Measurements from ENCODE around the gene CASP5. TPM values are rescaled to one million over a fixed set of nuclear protein-coding genes. Genes with fewer than 3 reads are reported as not detected.

CASP5 gene
- total RNA-seq, 1 experiment from 2014 or later, result not detected

DNA sequence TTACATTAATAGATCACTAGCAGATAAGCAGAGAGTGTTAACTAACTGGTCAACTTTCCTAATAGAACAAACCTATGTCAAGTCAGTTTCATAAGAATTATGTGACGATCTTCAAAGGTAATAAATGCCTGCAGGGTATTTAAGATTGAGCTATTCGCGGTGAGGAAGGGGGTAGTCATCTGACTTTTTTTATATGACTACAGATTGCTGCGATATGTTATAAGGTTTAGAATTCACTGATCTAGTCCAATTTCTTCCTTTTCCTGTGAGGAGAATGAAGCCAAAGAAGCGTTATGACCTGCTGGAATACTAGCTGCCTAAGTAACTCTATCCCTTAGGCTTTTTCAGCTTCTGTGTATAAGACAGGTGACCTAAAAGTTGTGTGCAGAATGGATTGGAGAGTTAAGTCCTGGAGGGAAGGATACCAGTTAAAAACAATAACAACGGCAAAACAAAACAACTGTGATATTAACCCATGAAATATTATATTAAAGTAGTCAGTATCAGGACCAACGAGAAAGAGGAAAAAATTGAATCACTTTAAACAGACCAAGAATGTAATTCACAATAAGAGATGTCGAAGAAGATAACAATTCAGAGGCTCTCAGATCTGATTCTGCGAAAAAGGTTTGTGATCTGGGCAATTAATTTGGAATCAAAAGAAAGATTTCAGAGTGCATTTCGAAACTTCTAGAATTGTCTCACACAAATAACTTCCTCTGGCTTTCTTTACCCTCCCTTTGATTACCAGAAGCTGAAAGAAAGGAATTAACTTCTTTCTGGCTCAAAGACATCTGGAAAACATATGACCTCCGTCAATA lies 55.2 kb downstream of the CASP5 start:
- peaks cover 54% of the 10 kb centered on the region for H3K36me3 Mint-ChIP-seq
- TF ChIP-seq, protein P1, sequence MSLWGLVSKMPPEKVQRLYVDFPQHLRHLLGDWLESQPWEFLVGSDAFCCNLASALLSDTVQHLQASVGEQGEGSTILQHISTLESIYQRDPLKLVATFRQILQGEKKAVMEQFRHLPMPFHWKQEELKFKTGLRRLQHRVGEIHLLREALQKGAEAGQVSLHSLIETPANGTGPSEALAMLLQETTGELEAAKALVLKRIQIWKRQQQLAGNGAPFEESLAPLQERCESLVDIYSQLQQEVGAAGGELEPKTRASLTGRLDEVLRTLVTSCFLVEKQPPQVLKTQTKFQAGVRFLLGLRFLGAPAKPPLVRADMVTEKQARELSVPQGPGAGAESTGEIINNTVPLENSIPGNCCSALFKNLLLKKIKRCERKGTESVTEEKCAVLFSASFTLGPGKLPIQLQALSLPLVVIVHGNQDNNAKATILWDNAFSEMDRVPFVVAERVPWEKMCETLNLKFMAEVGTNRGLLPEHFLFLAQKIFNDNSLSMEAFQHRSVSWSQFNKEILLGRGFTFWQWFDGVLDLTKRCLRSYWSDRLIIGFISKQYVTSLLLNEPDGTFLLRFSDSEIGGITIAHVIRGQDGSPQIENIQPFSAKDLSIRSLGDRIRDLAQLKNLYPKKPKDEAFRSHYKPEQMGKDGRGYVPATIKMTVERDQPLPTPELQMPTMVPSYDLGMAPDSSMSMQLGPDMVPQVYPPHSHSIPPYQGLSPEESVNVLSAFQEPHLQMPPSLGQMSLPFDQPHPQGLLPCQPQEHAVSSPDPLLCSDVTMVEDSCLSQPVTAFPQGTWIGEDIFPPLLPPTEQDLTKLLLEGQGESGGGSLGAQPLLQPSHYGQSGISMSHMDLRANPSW (CRISPR knock-in tag; conservative IDR thresholded peaks at IDR 0.05; ENCODE audit: low read depth), result no peak
- TF ChIP-seq ATF1 (CRISPR knock-in tag; IDR thresholded peaks at IDR 0.05), result no peak
- TF ChIP-seq HMGA2 (CRISPR knock-in tag; IDR thresholded peaks at IDR 0.05), result no peak
- TF ChIP-seq TEAD1 (CRISPR knock-in tag; IDR thresholded peaks at IDR 0.05), result no peak
- no peak for TF ChIP-seq ESRRA (CRISPR knock-in tag; IDR thresholded peaks at IDR 0.05; ENCODE audit: borderline replicate concordance)
- no peak for TF ChIP-seq NR3C1 (CRISPR knock-in tag; conservative IDR thresholded peaks at IDR 0.05; ENCODE audit: low read depth)
- TF ChIP-seq, protein P2, sequence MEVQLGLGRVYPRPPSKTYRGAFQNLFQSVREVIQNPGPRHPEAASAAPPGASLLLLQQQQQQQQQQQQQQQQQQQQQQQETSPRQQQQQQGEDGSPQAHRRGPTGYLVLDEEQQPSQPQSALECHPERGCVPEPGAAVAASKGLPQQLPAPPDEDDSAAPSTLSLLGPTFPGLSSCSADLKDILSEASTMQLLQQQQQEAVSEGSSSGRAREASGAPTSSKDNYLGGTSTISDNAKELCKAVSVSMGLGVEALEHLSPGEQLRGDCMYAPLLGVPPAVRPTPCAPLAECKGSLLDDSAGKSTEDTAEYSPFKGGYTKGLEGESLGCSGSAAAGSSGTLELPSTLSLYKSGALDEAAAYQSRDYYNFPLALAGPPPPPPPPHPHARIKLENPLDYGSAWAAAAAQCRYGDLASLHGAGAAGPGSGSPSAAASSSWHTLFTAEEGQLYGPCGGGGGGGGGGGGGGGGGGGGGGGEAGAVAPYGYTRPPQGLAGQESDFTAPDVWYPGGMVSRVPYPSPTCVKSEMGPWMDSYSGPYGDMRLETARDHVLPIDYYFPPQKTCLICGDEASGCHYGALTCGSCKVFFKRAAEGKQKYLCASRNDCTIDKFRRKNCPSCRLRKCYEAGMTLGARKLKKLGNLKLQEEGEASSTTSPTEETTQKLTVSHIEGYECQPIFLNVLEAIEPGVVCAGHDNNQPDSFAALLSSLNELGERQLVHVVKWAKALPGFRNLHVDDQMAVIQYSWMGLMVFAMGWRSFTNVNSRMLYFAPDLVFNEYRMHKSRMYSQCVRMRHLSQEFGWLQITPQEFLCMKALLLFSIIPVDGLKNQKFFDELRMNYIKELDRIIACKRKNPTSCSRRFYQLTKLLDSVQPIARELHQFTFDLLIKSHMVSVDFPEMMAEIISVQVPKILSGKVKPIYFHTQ (CRISPR knock-in tag; IDR thresholded peaks at IDR 0.05), result no peak
- TF ChIP-seq, protein P3, sequence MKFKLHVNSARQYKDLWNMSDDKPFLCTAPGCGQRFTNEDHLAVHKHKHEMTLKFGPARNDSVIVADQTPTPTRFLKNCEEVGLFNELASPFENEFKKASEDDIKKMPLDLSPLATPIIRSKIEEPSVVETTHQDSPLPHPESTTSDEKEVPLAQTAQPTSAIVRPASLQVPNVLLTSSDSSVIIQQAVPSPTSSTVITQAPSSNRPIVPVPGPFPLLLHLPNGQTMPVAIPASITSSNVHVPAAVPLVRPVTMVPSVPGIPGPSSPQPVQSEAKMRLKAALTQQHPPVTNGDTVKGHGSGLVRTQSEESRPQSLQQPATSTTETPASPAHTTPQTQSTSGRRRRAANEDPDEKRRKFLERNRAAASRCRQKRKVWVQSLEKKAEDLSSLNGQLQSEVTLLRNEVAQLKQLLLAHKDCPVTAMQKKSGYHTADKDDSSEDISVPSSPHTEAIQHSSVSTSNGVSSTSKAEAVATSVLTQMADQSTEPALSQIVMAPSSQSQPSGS (CRISPR knock-in tag; IDR thresholded peaks at IDR 0.05; ENCODE audit: borderline replicate concordance, low read depth), result no peak
- TF ChIP-seq CREB1 (CRISPR knock-in tag; IDR thresholded peaks at IDR 0.05), result no peak
- no peak for TF ChIP-seq RELA (CRISPR knock-in tag; IDR thresholded peaks at IDR 0.05; ENCODE audit: borderline replicate concordance)
- no peak for TF ChIP-seq ZNF219 (CRISPR knock-in tag; IDR thresholded peaks at IDR 0.05; ENCODE audit: borderline replicate concordance)
- TF ChIP-seq, protein P4, sequence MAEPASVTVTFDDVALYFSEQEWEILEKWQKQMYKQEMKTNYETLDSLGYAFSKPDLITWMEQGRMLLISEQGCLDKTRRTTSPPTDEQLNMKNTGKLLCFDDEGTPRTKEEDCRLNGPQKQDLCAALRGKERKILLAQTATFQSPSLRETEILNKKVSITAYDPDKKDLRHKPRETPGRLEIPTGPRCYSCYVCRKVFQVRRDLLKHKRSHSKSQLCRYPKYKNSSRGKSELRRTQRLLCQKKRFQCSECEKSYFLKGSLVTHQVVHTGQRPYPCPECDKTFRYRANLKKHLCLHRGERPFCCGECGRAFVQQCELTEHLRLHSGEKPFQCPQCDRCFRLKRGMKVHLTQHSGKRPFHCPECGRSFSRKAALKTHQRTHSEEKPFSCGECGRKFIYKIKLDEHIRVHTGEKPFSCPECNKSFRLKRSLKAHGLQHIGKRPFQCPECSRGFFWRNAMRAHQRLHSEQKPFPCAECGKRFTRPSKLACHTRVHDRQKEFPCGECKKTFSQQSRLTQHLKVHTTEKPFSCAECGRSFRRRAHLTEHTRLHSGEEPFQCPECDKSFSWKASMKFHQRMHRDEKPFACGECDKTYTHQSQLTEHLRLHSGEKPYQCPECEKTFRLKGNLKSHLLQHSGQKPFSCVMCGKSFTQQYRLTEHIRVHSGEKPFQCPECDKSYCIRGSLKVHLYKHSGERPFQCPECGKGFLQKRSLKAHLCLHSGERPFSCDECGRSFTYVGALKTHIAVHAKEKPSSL (CRISPR knock-in tag; conservative IDR thresholded peaks at IDR 0.05), result no peak
- no peak overlapping the region for H3K27ac Mint-ChIP-seq
- H3K9me3 Mint-ChIP-seq, result peaks cover 60% of the 10 kb centered on the region
- ATAC-seq (no peak), DNase-seq (ENCODE audit: low spot score) (no peak)
- CTCF ChIA-PET, result interaction anchor here (2.3 kb wide), 1 partner anchor 33 kb away, joined by 7 read pairs; no protein-coding TSS in a partner anchor
- H3K4me3 Mint-ChIP-seq, result no peak overlapping the region
- no peaks in the 10 kb centered on the region for H3K27me3 Mint-ChIP-seq (ENCODE audit: low read depth)
- POLR2A ChIA-PET, result no interaction called here
- peaks cover 24% of the 10 kb centered on the region for H3K4me1 Mint-ChIP-seq

DNA sequence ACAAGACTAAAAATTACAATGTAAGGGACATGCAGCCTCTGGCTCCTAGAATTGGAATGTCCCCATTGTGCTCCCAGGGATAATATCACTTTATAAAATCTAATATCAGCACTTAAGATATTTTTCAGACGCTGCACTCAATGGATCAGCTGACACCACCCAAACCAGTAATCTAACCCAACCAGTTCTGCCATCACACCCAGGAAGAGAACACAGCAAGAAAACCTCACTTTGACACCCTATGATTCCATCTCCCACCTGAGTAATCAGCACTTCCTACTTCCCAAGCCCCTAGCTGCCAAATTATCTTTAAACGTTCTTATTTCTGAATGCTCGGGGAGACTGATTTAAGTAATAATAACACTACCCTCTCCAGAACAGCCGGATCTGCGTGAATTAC lies 57.2 kb downstream of the CASP5 start:
- H3K4me1 Mint-ChIP-seq, result peaks cover 25% of the 10 kb centered on the region
- CTCF ChIA-PET, result no interaction called here
- ATAC-seq, result no peak
- H3K36me3 Mint-ChIP-seq, result peaks cover 46% of the 10 kb centered on the region
- H3K27me3 Mint-ChIP-seq (ENCODE audit: low read depth), result no peaks in the 10 kb centered on the region
- POLR2A ChIA-PET, result no interaction called here
- DNase-seq (ENCODE audit: low spot score), result no peak
- H3K4me3 Mint-ChIP-seq, result no peak overlapping the region
- no peak overlapping the region for H3K27ac Mint-ChIP-seq
- H3K9me3 Mint-ChIP-seq, result peaks cover 55% of the 10 kb centered on the region
- TF ChIP-seq ZNF232 (CRISPR knock-in tag; IDR thresholded peaks at IDR 0.05), result no peak
- TF ChIP-seq NFATC4 (CRISPR knock-in tag; IDR thresholded peaks at IDR 0.05), result no peak
- TF ChIP-seq, protein P5, sequence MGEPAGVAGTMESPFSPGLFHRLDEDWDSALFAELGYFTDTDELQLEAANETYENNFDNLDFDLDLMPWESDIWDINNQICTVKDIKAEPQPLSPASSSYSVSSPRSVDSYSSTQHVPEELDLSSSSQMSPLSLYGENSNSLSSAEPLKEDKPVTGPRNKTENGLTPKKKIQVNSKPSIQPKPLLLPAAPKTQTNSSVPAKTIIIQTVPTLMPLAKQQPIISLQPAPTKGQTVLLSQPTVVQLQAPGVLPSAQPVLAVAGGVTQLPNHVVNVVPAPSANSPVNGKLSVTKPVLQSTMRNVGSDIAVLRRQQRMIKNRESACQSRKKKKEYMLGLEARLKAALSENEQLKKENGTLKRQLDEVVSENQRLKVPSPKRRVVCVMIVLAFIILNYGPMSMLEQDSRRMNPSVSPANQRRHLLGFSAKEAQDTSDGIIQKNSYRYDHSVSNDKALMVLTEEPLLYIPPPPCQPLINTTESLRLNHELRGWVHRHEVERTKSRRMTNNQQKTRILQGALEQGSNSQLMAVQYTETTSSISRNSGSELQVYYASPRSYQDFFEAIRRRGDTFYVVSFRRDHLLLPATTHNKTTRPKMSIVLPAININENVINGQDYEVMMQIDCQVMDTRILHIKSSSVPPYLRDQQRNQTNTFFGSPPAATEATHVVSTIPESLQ (CRISPR knock-in tag; IDR thresholded peaks at IDR 0.05), result no peak
- TF ChIP-seq, protein P6, sequence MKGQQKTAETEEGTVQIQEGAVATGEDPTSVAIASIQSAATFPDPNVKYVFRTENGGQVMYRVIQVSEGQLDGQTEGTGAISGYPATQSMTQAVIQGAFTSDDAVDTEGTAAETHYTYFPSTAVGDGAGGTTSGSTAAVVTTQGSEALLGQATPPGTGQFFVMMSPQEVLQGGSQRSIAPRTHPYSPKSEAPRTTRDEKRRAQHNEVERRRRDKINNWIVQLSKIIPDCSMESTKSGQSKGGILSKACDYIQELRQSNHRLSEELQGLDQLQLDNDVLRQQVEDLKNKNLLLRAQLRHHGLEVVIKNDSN (CRISPR knock-in tag; IDR thresholded peaks at IDR 0.05), result no peak
- no peak for TF ChIP-seq ZNF317 (CRISPR knock-in tag; IDR thresholded peaks at IDR 0.05; ENCODE audit: borderline replicate concordance, low read depth)

Measured in WTC11 (cell line).